IMR-90 (cell line): Measurements from ENCODE around the gene TPSAB1. TPM values are rescaled to one million over a fixed set of nuclear protein-coding genes. Genes with fewer than 3 reads are reported as not detected.

Source experiments
- ATAC-seq: fragments of 200-7000 bp; cut with Tn5 transposase; 2 replicates; pipeline ENCODE4 v1.9.1; 2020; ENCODE audit warnings: low read depth, mild to moderate bottlenecking, moderate library complexity
- BruUV-seq: library from RNA; stranded (reverse); fragments of 400-500 nt; replicated peaks from 2 replicates; lab custom pipeline; 2021; lab: Mats Ljungman, UMichigan
- CTCF ChIA-PET: fragments of 300-600 bp; formaldehyde crosslinking; extraction: SDS; loops from one replicate; lab custom pipeline; 2021; ENCODE audit warnings: antibody characterized with exemption; lab: Yijun Ruan, JAX
- POLR2A ChIA-PET: fragments of 300-600 bp; sonication (Branson Sonifier 250); formaldehyde crosslinking; loops from one replicate; lab custom pipeline; 2022; ENCODE audit warnings: antibody characterized with exemption; ENCODE audit not compliant: unreplicated experiment; lab: Charles Lee
- DNase-seq: peaks from one replicate; pipeline ENCODE4 v3.0.0; 2013
- H2AFZ ChIP-seq: replicated peaks from 2 replicates; pipeline ENCODE3; 2013; ENCODE audit warnings: low read length, mild to moderate bottlenecking; ENCODE audit not compliant: poor library complexity
- H2AK5ac ChIP-seq: 2 replicates; pipeline ENCODE4 v1.6.1; 2013; ENCODE audit warnings: low read depth, low read length, inconsistent platforms
- H2AK9ac ChIP-seq: replicated peaks from 2 replicates; pipeline ENCODE3; 2013; ENCODE audit warnings: mild to moderate bottlenecking, low read depth, low read length, moderate library complexity; ENCODE audit not compliant: poor library complexity
- H2BK120ac ChIP-seq: 2 replicates; pipeline ENCODE4 v1.6.1; 2013; ENCODE audit warnings: low read depth, low read length, inconsistent platforms
- H2BK15ac ChIP-seq: 3 replicates; pipeline ENCODE4 v1.6.1; 2013; ENCODE audit warnings: low read depth, low read length, inconsistent platforms
- H2BK20ac ChIP-seq: 2 replicates; pipeline ENCODE4 v1.6.1; 2013; ENCODE audit warnings: low read depth, mild to moderate bottlenecking, inconsistent platforms, low read length, moderate library complexity
- H2BK5ac ChIP-seq: 2 replicates; pipeline ENCODE4 v1.6.1; 2013; ENCODE audit warnings: mild to moderate bottlenecking, low read depth, low read length, inconsistent platforms; ENCODE audit not compliant: poor library complexity, severe bottlenecking
- H3K14ac ChIP-seq: replicated peaks from 2 replicates; pipeline ENCODE4 v1.6.1; 2013; ENCODE audit warnings: low read depth, low read length, inconsistent platforms
- H3K18ac ChIP-seq: 2 replicates; pipeline ENCODE4 v1.6.1; 2013; ENCODE audit warnings: low read depth, low read length, control low read depth
- H3K23ac ChIP-seq: 2 replicates; pipeline ENCODE4 v1.6.1; 2013; ENCODE audit warnings: low read depth, low read length, inconsistent platforms
- H3K27ac ChIP-seq: 2 replicates; pipeline ENCODE4 v1.5.1; 2013; ENCODE audit warnings: mild to moderate bottlenecking, control low read depth, low read length; ENCODE audit not compliant: insufficient read depth
- H3K27me3 ChIP-seq: 2 replicates; pipeline ENCODE4 v1.6.1; 2013; ENCODE audit warnings: low read length; ENCODE audit not compliant: control insufficient read depth, insufficient read depth
- H3K36me3 ChIP-seq: 2 replicates; pipeline ENCODE4 v1.6.1; 2013; ENCODE audit warnings: low read length, mixed read lengths; ENCODE audit not compliant: control insufficient read depth, insufficient read depth
- H3K4ac ChIP-seq: 2 replicates; pipeline ENCODE4 v1.6.1; 2013; ENCODE audit warnings: low read depth, low read length, inconsistent platforms
- H3K4me1 ChIP-seq: 2 replicates; pipeline ENCODE4 v1.6.1; 2013; ENCODE audit warnings: low read length, mixed read lengths; ENCODE audit not compliant: control insufficient read depth, insufficient read depth
- H3K4me2 ChIP-seq: 2 replicates; pipeline ENCODE4 v1.6.1; 2013; ENCODE audit warnings: low read depth, mild to moderate bottlenecking, control low read depth, low read length, moderate library complexity
- H3K4me3 ChIP-seq: 2 replicates; pipeline ENCODE4 v1.5.1; 2013; ENCODE audit warnings: low read depth, mild to moderate bottlenecking, control low read depth, low read length, moderate library complexity; ENCODE audit not compliant: insufficient read depth
- H3K56ac ChIP-seq: 2 replicates; pipeline ENCODE4 v1.6.1; 2013; ENCODE audit warnings: low read length, inconsistent platforms; ENCODE audit not compliant: insufficient read depth; ENCODE audit errors: extremely low read depth
- H3K79me1 ChIP-seq, 2 experiments: 2 replicates each; pipeline ENCODE4 v1.6.1; 2013; ENCODE audit warnings: low read length in 2 of 2, inconsistent platforms in 1 of 2, low read depth in 1 of 2
- H3K9ac ChIP-seq: 2 replicates; pipeline ENCODE4 v1.6.1; 2013; ENCODE audit warnings: low read depth, low read length, control low read depth
- H3K9me1 ChIP-seq: 2 replicates; pipeline ENCODE4 v1.6.1; 2013; ENCODE audit warnings: low read length, inconsistent platforms; ENCODE audit not compliant: insufficient read depth
- H3K9me3 ChIP-seq: 2 replicates; pipeline ENCODE4 v1.6.1; 2013; ENCODE audit warnings: low read length; ENCODE audit not compliant: control insufficient read depth, insufficient read depth
- H4K20me1 ChIP-seq: 2 replicates; pipeline ENCODE4 v1.6.1; 2013; ENCODE audit warnings: low read length, inconsistent platforms; ENCODE audit not compliant: insufficient read depth
- H4K5ac ChIP-seq: 2 replicates; pipeline ENCODE4 v1.6.1; 2013; ENCODE audit warnings: mild to moderate bottlenecking, low read depth, low read length, control low read depth
- H4K8ac ChIP-seq, 2 experiments: 2 replicates each; pipeline ENCODE4 v1.6.1; 2013; ENCODE audit warnings: low read depth in 2 of 2, low read length in 2 of 2, control low read depth in 1 of 2, inconsistent platforms in 1 of 2
- H4K91ac ChIP-seq: 2 replicates; pipeline ENCODE4 v1.6.1; 2013; ENCODE audit warnings: low read depth, low read length, inconsistent platforms; ENCODE audit not compliant: insufficient read depth
- CHD1 ChIP-seq: IDR thresholded peaks from 2 replicates; pipeline ENCODE4 v1.6.1; 2012; ENCODE audit warnings: low read depth, low read length, improper control_type of control experiment
- MAZ ChIP-seq: IDR thresholded peaks from 2 replicates; pipeline ENCODE4 v1.6.1; 2012; ENCODE audit warnings: low read depth, mild to moderate bottlenecking, low read length, improper control_type of control experiment, moderate library complexity, borderline replicate concordance
- WGBS, 2 experiments: methylation state at CpG; one replicate each; pipeline versions ENCODE4 v1.1.5 to v1.1.7; 2013; ENCODE audit warnings: missing lambda C conversion rate in 2 of 2; ENCODE audit not compliant: insufficient read length in 1 of 2; ENCODE audit errors: extremely low coverage in 2 of 2; 5-methylcytosine and 5-hydroxymethylcytosine counted together
- dilution Hi-C: fragments of 300-500 bp; cut with HindIII; formaldehyde crosslinking; loops from one replicate; pipeline ENCODE4 v1.14.3; 2018; ENCODE audit warnings: low sequenced_read_pairs; ENCODE audit not compliant: unreplicated experiment
- in situ Hi-C: fragments of 300-500 bp; cut with MboI; formaldehyde crosslinking; loops from 3 replicates; pipeline ENCODE4 v1.14.3; 2019; ENCODE audit warnings: low sequenced_read_pairs, inconsistent platforms, mixed read lengths
- intact Hi-C: fragments of 100-400 bp; cut with micrococcal nuclease; formaldehyde crosslinking; loops from 2 replicates; pipeline ENCODE4 v1.10.0; 2022
- polyA plus RNA-seq, 3 experiments: library from polyadenylated mRNA; depleted of rRNA; stranded (reverse); fragments of >200 nt; gene quantifications; 2 replicates each; pipeline ENCODE4 v1.2.3, GENCODE V29; 2012; ENCODE audit warnings: low replicate concordance in 1 of 3
- total RNA-seq: library from RNA; depleted of rRNA; stranded (reverse); fragments of >200 nt; gene quantifications from 2 replicates; pipeline ENCODE4 v1.2.3, GENCODE V29; 2012

The TPSAB1 gene
- total and polyA plus RNA-seq, 2 of the 4 experiments (the other 2 are of a cell fraction): not detected

DNA sequence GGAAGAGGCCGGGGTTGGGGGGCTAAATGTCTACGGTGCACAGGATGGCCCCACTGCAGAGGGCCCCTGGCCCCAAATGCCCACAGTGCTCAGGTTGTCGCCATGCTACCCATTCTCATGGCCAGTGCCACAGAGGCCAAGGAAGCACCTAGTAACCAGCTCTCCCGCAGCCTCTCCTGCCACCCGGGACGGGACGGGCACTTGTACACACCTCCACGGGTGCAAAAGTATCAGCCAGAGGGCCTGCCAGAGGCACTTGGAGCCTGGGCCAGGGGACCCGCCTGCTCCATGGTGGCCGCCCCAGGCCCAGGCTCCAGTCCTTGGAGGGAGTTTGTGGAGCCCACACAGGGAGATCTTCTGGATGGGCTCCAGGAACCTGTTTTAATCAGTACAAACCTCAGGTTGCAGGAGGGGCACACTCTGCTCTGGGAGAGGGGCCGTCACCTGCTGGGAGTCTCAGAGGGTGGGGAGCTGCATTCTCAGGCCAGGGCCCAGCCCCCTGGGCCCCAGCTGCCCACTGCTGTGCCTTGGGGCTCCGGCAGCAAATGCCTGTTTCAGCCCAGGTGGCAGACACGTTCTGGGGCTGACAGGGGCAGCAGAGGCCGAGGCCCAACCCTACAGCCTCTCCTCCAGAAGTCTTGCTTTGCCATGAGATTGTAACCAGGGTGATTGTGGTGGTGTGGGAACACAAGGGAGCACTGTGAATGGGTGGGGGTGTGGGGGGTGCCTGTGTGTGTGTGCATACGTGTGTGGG is 23.3 kb downstream of the TPSAB1 start:
- Histone ChIP-seq H2AK9ac (no peak overlapping the region), H4K91ac (no peak overlapping the region), H3K27me3 (peaks cover 44% of the 10 kb centered on the region), H2BK120ac (no peak overlapping the region), H2AK5ac (no peak overlapping the region), H4K5ac (no peak overlapping the region), H3K14ac (no peak overlapping the region), H2BK5ac (no peak overlapping the region), H2AFZ (no peak overlapping the region), H3K4me3 (no peak overlapping the region), H3K4me1 (no peaks in the 10 kb centered on the region), H3K9me3 (no peaks in the 10 kb centered on the region), H3K36me3 (no peaks in the 10 kb centered on the region), H3K23ac (no peak overlapping the region), H3K18ac (no peak overlapping the region), H3K79me1 (no peaks in the 10 kb centered on the region), H3K9ac (no peak overlapping the region), H2BK15ac (no peak overlapping the region), H3K27ac (no peak overlapping the region), H3K9me1 (peaks cover 4% of the 10 kb centered on the region; the same call in 1 of the 2 replicates), H4K8ac (no peak overlapping the region), H2BK20ac (no peak overlapping the region), H4K20me1 (no peaks in the 10 kb centered on the region; the same call in 1 of the 2 replicates), H3K56ac (no peak overlapping the region), H3K4ac (no peak overlapping the region), H3K4me2 (no peak overlapping the region)
- 68% methylated on average over 12 of the region's 15 CpGs; no CpG with 5 or more reads in 1 of the 2 experiments for WGBS, 2 experiments
- CTCF ChIA-PET: no interaction called here
- POLR2A ChIA-PET: no interaction called here
- intact Hi-C loops: no loop called here
- BruUV-seq: no TSS peak
- no peak for DNase-seq
- ATAC-seq: no peak
- dilution Hi-C loops: no loop called here
- in situ Hi-C loops: no loop called here
- TF ChIP-seq CHD1 (no peak), MAZ (no peak)
